K562 (cell line): ENCODE data around the gene PTRHD1. TPM values are rescaled to one million over a fixed set of nuclear protein-coding genes. Genes with fewer than 3 reads are reported as not detected.

Experiments used
- CBX1 ChIP-seq: sonication (generic); IDR thresholded peaks from 2 replicates; pipeline ENCODE4 v1.6.1; 2016; ENCODE audit warnings: antibody characterized with exemption, low read depth, mild to moderate bottlenecking
- CCNT2 ChIP-seq: IDR thresholded peaks from 2 replicates; pipeline ENCODE4 v1.6.1; 2011; ENCODE audit warnings: borderline replicate concordance, low read depth, mild to moderate bottlenecking, moderate library complexity, mixed read lengths, low read length; ENCODE audit not compliant: insufficient read length; ENCODE audit errors: extremely low read depth
- CXXC5 ChIP-seq: fragments of 250-450 bp; sonication (Bioruptor Pico); IDR thresholded peaks from 2 replicates; pipeline ENCODE4 v1.8.0; 2022; ENCODE audit warnings: inconsistent platforms, mild to moderate bottlenecking, moderate library complexity
- ELF4 ChIP-seq: fragments of 450-650 bp; formaldehyde crosslinking; IDR thresholded peaks from 2 replicates; pipeline ENCODE4 v1.4.0; 2022; ENCODE audit warnings: missing genetic modification characterization
- FOXJ2 ChIP-seq: fragments of 200-800 bp; sonication (Bioruptor generic); IDR thresholded peaks from 2 replicates; pipeline ENCODE4 v1.6.1; 2016; ENCODE audit warnings: missing genetic modification characterization, missing compliant biosample characterization
- KLF1 ChIP-seq: fragments of 450-650 bp; IDR thresholded peaks from 2 replicates; pipeline ENCODE4 v1.6.1; 2016; ENCODE audit warnings: missing genetic modification characterization, missing compliant biosample characterization
- MLLT1 ChIP-seq, 2 experiments: fragments of 450-650 bp; IDR thresholded peaks; 2 replicates each; pipeline ENCODE4 v1.6.1; 2016
- NONO ChIP-seq, 2 experiments: fragments of 200-400 bp in 1 of 2; fragments of 450-650 bp in 1 of 2; formaldehyde crosslinking in 1 of 2; IDR thresholded peaks; 2 replicates each; pipeline ENCODE4 v1.6.1; 2017; ENCODE audit warnings: low read depth in 2 of 2, mild to moderate bottlenecking in 2 of 2, moderate library complexity in 2 of 2, low read length in 1 of 2
- NUFIP1 ChIP-seq: fragments of 450-650 bp; IDR thresholded peaks from 2 replicates; pipeline ENCODE4 v1.6.1; 2018; ENCODE audit not compliant: partially characterized antibody
- RBM17 ChIP-seq: fragments of 200-400 bp; formaldehyde crosslinking; IDR thresholded peaks from 2 replicates; pipeline ENCODE4 v1.6.1; 2017; ENCODE audit warnings: low read depth, mild to moderate bottlenecking, low read length, borderline replicate concordance
- SLC30A9 ChIP-seq: fragments of 250-450 bp; sonication (Bioruptor Pico); IDR thresholded peaks from 2 replicates; pipeline ENCODE4 v1.8.0; 2022; ENCODE audit warnings: mild to moderate bottlenecking, moderate library complexity
- SRSF3 ChIP-seq: fragments of 200-400 bp; formaldehyde crosslinking; IDR thresholded peaks from 2 replicates; pipeline ENCODE4 v1.6.1; 2016; ENCODE audit warnings: mild to moderate bottlenecking, low read length, moderate library complexity; ENCODE audit not compliant: insufficient read depth
- TBP ChIP-seq: optimal IDR thresholded peaks from 2 replicates; pipeline ENCODE3; 2011; ENCODE audit warnings: low read depth, low read length, improper control_type of control experiment
- TRIM24 ChIP-seq, 2 experiments: fragments of 450-650 bp; IDR thresholded peaks; 2 replicates each; pipeline ENCODE4 v1.6.1; 2016
- U2AF1 ChIP-seq: fragments of 200-400 bp; formaldehyde crosslinking; optimal IDR thresholded peaks from 2 replicates; pipeline ENCODE3; 2017; ENCODE audit warnings: mild to moderate bottlenecking, low read depth, low read length, moderate library complexity
- ZNF24 ChIP-seq: fragments of 450-650 bp; IDR thresholded peaks from 2 replicates; pipeline ENCODE4 v1.6.1; 2016
- ZNF253 ChIP-seq: fragments of 250-450 bp; sonication (Bioruptor Pico); conservative IDR thresholded peaks from 2 replicates; pipeline ENCODE4 v1.6.1; 2021; ENCODE audit warnings: mild to moderate bottlenecking
- ZNF445 ChIP-seq: fragments of 250-450 bp; sonication (Bioruptor Pico); IDR thresholded peaks from 2 replicates; pipeline ENCODE4 v1.4.0; 2020; ENCODE audit warnings: low read depth, mild to moderate bottlenecking, moderate library complexity
- ZNF707 ChIP-seq: fragments of 250-450 bp; sonication (Bioruptor Pico); conservative IDR thresholded peaks from 2 replicates; pipeline ENCODE4 v1.8.0; 2022; ENCODE audit warnings: inconsistent platforms, mild to moderate bottlenecking, moderate library complexity
- ZNF778 ChIP-seq: fragments of 450-650 bp; formaldehyde crosslinking; IDR thresholded peaks from 2 replicates; pipeline ENCODE4 v1.4.0; 2020; ENCODE audit warnings: mild to moderate bottlenecking, moderate library complexity
- polyA plus RNA-seq, 8 experiments: library from polyadenylated mRNA; depleted of rRNA in 4 of 8; stranded (reverse) in 5 of 8; unstranded in 3 of 8; fragments of >200 nt; fragmentation: Nextera tagmentation in 2 of 8; fragmentation: Illumina TruSeq in 1 of 8; extraction: Ambion mirVana in 2 of 8; extraction: Trizol in 1 of 8; gene quantifications; 2 replicates each; pipeline versions ENCODE4 v1.2.1 to v1.2.3, GENCODE V29; 2011 to 2014; ENCODE audit warnings: inconsistent platforms in 1 of 8, missing spikeins in 1 of 8
- total RNA-seq, 7 experiments: library from RNA; depleted of rRNA in 6 of 7; stranded (reverse); fragments of >200 nt in 6 of 7; fragmentation: Illumina TruSeq in 2 of 7; extraction: Trizol in 2 of 7; gene quantifications; 2 replicates each; pipeline versions ENCODE4 v1.2.1 to v1.2.3, GENCODE V29; 2011 to 2021; ENCODE audit warnings: low replicate concordance in 1 of 7
- TF ChIP-seq, protein P1 (sequence below): fragments of 450-650 bp; formaldehyde crosslinking; IDR thresholded peaks from 2 replicates; pipeline ENCODE4 v1.4.0; 2020; ENCODE audit warnings: mild to moderate bottlenecking, mixed read lengths
- TF ChIP-seq, protein P2 (sequence below): sonication (generic); formaldehyde crosslinking; IDR thresholded peaks from 2 replicates; pipeline ENCODE4 v1.8.0; 2023; ENCODE audit warnings: mild to moderate bottlenecking, missing genetic modification reagents

The PTRHD1 gene
- total and polyA plus RNA-seq, 9 of the 15 experiments (the other 6 are each of a cell fraction or from before 2014, with no cell fraction given), result 15.8 to 83.2 (median 46.6) TPM

- 0 out of 2 replicates have a peak, but pooled peaks have one; percentile 52 for TF ChIP-seq ZNF24
- peak; percentile 61; the same call in 1 of the 2 replicates for TF ChIP-seq CBX1
- peak in 1 of 2 experiments; percentile 35; a peak in 1 of 4 replicates for TF ChIP-seq TRIM24 (IDR thresholded peaks at IDR 0.05)
- TF ChIP-seq ZNF707 (CRISPR knock-in tag), result no peak
- peak; percentile 93 for TF ChIP-seq TBP
- TF ChIP-seq, protein P1, sequence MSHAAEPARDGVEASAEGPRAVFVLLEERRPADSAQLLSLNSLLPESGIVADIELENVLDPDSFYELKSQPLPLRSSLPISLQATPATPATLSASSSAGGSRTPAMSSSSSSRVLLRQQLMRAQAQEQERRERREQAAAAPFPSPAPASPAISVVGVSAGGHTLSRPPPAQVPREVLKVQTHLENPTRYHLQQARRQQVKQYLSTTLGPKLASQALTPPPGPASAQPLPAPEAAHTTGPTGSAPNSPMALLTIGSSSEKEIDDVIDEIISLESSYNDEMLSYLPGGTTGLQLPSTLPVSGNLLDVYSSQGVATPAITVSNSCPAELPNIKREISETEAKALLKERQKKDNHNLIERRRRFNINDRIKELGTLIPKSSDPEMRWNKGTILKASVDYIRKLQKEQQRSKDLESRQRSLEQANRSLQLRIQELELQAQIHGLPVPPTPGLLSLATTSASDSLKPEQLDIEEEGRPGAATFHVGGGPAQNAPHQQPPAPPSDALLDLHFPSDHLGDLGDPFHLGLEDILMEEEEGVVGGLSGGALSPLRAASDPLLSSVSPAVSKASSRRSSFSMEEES (CRISPR knock-in tag), result no peak
- peak; percentile 67 for TF ChIP-seq CXXC5 (CRISPR knock-in tag)
- no peak for TF ChIP-seq SRSF3
- no peak for TF ChIP-seq ZNF253
- TF ChIP-seq ELF4 (CRISPR knock-in tag), result no peak
- TF ChIP-seq KLF1, result peak; percentile 94
- no peak for TF ChIP-seq NUFIP1
- TF ChIP-seq CCNT2, result peak; percentile 44
- TF ChIP-seq U2AF1, result no peak
- TF ChIP-seq NONO (IDR thresholded peaks at IDR 0.05; ENCODE audit: low read depth in 2 of 2, low read length in 1 of 2), result peak in 1 of 2 experiments; percentile 29; a peak in 1 of 4 replicates
- TF ChIP-seq, protein P2, sequence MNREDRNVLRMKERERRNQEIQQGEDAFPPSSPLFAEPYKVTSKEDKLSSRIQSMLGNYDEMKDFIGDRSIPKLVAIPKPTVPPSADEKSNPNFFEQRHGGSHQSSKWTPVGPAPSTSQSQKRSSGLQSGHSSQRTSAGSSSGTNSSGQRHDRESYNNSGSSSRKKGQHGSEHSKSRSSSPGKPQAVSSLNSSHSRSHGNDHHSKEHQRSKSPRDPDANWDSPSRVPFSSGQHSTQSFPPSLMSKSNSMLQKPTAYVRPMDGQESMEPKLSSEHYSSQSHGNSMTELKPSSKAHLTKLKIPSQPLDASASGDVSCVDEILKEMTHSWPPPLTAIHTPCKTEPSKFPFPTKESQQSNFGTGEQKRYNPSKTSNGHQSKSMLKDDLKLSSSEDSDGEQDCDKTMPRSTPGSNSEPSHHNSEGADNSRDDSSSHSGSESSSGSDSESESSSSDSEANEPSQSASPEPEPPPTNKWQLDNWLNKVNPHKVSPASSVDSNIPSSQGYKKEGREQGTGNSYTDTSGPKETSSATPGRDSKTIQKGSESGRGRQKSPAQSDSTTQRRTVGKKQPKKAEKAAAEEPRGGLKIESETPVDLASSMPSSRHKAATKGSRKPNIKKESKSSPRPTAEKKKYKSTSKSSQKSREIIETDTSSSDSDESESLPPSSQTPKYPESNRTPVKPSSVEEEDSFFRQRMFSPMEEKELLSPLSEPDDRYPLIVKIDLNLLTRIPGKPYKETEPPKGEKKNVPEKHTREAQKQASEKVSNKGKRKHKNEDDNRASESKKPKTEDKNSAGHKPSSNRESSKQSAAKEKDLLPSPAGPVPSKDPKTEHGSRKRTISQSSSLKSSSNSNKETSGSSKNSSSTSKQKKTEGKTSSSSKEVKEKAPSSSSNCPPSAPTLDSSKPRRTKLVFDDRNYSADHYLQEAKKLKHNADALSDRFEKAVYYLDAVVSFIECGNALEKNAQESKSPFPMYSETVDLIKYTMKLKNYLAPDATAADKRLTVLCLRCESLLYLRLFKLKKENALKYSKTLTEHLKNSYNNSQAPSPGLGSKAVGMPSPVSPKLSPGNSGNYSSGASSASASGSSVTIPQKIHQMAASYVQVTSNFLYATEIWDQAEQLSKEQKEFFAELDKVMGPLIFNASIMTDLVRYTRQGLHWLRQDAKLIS, result peak; percentile 66
- TF ChIP-seq FOXJ2 (tag), result no peak; the same call in 1 of the 2 replicates
- peak in 1 of 2 experiments; percentile 62; a peak in 1 of 4 replicates for TF ChIP-seq MLLT1 (IDR thresholded peaks at IDR 0.05)
- no peak for TF ChIP-seq ZNF445 (CRISPR knock-in tag)
- no peak for TF ChIP-seq SLC30A9
- no peak for TF ChIP-seq RBM17
- TF ChIP-seq ZNF778 (CRISPR knock-in tag), result no peak
Measured at GRCh38 chr2:24792874-24793760, at the start of gene PTRHD1, which contains the start of gene CENPO (continued).
